Upper lobe of left lung (tissue), 4 donors: ENCODE results near the gene ASB1.

ENCODE experiments used
- CTCF ChIP-seq, 6 experiments: fragments of 450-650 bp in 4 of 6; fragments of 200-600 bp in 2 of 6; sonication (generic) in 2 of 6; IDR thresholded peaks; one replicate each; pipeline ENCODE4 v1.5.1; 2016 to 2019; ENCODE audit warnings: antibody characterized with exemption in 6 of 6
- EP300 ChIP-seq, 4 donors: sonication (generic); formaldehyde crosslinking; IDR thresholded peaks; one replicate each; pipeline ENCODE4 v1.5.1; 2017; ENCODE audit warnings: antibody characterized with exemption in 4 of 4, control low read depth in 2 of 4
- POLR2A ChIP-seq, 4 donors: fragments of 450-650 bp; IDR thresholded peaks; one replicate each; pipeline ENCODE4 v1.5.1; 2016 to 2017; ENCODE audit warnings: antibody characterized with exemption in 4 of 4, mild to moderate bottlenecking in 2 of 4
- POLR2AphosphoS5 ChIP-seq, 2 donors: sonication (generic); formaldehyde crosslinking; IDR thresholded peaks; one replicate each; pipeline ENCODE4 v1.5.1; 2017; ENCODE audit warnings: antibody characterized with exemption in 2 of 2

GRCh38 chr2:238433941-238434845 lies 7.5 kb downstream of the ASB1 start:
- TF ChIP-seq CTCF (IDR thresholded peaks at IDR 0.05): no peak
- TF ChIP-seq EP300 (IDR thresholded peaks at IDR 0.05): no peak
- no peak for TF ChIP-seq POLR2A (IDR thresholded peaks at IDR 0.05)
- no peak for TF ChIP-seq POLR2AphosphoS5 (IDR thresholded peaks at IDR 0.05)
